ENCODE data around the gene SYT12. TPM values are rescaled to one million over a fixed set of nuclear protein-coding genes. Genes with fewer than 3 reads are reported as not detected.

Gene SYT12
- total RNA-seq, 1 donor from 2014 or later = 0.41 TPM

DNA sequence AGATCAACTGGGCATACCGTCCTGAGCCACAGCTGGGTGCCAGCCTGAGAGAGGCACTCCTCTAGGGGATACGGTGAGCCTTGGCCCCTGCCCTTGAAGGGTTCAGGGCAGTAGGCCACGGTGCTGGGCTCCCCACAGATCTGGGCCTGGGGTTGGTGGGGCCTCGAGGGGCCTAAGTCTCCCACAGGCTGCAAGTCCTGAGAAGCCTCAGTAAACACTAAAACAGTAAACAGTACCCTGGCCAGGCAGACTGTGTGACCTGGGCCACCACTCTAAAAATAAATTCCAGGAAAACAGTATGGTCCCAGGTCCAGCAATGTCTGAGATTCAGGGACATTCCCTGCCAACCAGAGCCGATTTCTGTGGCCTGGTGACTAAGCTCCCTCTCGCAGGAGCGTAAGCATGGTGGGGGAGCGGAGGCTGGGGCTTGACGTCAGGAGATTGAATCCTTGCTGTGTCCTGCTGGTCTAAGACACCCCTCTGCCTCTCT lies 31.5 kb downstream of the SYT12 start:
- DNase-seq (ENCODE audit: low spot score in 2 of 2) (no peak), FAIRE-seq (no peak)

DNA sequence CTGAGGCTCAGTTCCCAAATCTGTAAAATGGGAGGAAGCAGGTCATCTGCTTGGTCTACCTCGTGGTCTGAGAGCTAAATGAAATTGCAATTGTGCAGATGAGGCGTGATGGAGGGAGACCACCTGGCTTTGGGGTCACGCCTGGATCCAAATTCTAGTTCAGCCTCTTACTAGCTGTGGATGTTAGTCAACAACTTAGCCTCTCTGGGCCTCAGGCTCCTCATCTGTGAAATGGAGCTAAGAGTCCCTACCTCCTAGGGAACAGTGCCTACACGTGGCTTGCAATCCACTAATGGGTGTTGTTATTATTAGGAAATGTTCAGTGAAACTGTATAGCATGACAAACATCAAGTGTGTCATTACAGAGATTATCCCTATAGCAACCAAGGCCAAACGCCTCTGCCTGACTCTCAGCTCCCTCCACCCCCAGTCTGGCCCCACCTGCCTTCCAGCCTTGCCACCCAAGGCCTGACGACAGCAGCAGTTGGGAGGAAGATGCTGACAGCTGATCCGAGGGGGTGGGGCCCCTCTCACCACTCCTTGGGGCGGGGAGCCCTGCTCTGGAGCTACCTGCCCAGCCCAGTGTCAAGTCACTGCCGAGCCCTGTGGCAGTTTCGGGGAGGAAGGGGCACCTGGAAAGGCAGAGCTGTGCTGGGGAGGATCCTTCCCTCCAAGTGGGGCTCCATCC lies 32.0 kb downstream of the SYT12 start:
- FAIRE-seq (no peak), DNase-seq (ENCODE audit: low spot score in 2 of 2) (no peak)

DNA sequence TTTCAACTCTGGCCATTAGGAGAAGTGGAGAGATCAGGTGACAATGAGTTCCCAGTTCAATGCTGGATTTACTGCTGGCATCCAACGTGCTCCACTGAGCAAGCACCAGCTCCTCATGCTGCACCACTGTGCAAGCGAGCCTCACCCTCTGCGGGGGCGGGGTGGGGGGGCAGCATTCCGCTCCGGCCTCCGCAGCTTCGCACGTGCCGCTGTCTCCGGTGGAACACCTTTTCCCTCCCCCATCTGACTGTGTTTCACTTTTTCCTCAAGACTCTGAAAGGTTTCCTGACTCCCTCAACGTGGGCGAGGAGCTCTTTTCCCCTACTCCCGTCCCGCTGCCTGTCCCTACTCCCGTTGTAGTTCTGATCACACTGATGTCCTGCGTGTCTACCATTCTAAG lies 32.9 kb downstream of the SYT12 start:
- DNase-seq (ENCODE audit: low spot score in 2 of 2) = peak in 1 of 2 donors; percentile 73
- FAIRE-seq = no peak

DNA sequence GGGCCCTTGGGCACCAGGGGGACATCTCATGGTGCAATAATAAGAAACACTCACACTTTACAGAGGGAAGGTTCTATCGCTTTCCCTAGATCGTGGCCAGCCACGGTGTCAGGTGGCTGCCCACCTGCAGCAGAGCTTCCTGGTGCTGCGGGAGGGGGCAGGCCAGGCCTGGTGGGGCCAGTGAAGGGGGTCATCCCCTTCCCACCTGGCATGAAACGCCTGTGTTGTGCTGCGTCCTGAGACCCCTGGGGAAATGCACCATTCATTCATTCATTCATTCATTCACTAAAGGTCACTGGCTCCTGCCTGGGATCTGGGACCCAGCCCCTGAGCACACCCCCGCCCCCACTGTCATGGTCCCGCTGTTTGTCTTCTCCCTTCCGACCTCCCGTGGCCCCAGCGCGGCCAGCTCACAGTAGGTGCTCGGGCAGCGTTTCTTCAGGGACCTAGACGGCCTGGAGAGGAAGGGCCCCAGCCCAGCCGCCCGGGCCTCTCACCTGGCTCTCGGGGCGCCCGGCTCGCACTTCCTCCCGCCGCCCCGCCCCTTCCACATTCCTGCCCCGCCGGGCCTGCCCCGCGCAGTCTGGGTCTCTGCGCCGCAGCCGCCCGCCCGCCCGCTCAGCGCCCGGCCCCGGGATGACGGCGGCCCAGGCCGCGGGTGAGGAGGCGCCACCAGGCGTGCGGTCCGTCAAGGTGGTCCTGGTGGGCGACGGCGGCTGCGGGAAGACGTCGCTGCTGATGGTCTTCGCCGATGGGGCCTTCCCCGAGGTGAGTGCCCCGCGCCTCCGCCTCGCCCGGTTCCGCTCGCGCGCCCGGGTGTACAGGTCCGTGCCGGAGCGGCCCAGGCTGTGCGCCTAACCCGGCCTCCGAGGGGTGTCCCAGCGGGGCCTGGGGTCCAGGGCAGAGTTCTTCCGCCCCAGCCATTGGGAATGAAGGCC lies 33.6 kb downstream of the SYT12 start, which contains the start of gene RHOD:
TSS of gene RHOD (plus strand) at position 581 of the 938 bp plus-strand sequence. CDS start at position 637, 56 bp downstream.
- FAIRE-seq (no peak), DNase-seq (ENCODE audit: low spot score in 2 of 2) (no peak)

DNA sequence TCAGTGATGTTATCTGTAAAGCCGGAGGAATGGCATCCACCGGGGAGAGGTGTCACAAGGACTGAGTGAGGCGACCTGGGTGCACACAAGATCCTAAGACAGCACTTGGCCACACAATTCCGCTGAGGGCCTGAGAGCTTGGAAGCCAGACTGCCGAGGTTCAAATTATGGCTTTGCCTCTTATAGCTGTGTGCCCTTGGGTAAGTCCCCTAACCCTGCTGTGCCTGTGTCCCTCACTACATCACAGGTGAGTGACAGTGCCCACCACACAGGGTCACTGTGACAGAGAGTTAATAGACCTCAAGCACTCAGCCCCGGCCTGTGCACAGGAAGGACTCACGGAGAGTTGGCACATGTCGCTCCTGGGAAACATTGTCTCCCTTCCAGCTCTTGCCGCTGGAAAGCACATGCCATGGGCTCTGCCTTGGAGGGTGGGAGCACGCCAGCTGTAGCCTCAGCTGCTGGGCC lies 34.3 kb downstream of the SYT12 start:
- DNase-seq (ENCODE audit: low spot score in 2 of 2) (no peak), FAIRE-seq (no peak)

DNA sequence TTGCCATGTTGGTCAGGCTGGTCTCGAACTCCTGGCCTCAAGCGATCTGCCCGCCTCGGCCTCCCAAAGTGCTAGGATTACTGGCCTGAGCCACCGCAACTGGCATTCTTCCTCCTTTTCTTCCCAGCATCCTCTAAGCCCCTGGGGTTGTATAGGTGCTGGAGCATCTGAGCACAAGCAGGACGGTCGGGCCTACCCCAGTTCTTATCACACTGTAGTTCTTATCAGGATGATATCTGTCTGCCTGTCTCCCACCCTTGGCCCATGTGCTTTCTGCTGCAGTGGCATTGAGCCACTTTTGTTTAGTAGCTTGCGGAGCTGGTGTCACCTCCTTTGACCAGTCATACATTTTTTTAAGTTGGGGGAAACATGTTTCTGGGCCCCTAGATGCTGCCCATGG lies 35.6 kb downstream of the SYT12 start:
- DNase-seq (ENCODE audit: low spot score in 2 of 2) (no peak), FAIRE-seq (no peak)

DNA sequence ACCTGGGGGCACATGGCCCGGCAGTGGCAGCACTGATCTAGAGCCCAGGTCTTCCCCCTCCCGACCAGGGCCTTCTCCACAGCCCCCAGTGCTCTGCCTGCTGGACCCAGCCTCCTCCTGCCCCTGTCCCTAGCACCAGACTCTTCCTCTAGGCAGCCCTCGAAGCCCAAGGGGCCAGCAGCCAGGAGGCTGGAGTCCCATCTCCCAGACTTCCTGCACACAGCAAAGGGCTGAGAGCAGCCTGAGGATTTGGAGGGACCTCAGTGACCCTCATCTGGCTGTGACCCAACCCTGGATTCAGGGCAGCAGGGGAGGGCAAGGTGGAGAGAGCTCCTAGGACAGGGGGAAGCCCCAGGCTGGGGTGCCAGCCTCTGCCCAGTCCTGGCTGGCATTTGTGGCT lies 36.7 kb downstream of the SYT12 start:
- DNase-seq (ENCODE audit: low spot score in 2 of 2) = no peak
- FAIRE-seq = no peak

DNA sequence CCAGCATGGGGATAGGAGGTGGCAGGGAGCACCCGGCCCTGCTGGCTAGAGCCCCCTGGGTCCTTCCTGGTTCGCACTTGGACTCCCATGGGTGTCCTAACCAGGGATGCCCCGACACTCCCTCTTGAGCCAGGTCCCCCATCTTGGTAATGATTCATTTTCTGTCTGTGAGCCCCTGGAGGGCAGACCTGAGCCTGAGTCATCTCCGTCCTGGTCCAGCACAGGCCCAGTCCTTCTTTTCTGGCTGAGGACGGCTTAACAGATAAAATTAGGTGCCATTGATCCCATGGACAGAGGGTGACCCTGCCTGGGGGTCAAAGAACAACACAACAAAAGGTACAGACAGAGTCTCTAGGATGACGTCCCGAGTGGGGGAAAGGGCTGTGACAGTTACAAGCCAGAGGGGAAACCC lies 37.2 kb downstream of the SYT12 start:
- no peak for DNase-seq (ENCODE audit: low spot score in 2 of 2)
- no peak for FAIRE-seq

DNA sequence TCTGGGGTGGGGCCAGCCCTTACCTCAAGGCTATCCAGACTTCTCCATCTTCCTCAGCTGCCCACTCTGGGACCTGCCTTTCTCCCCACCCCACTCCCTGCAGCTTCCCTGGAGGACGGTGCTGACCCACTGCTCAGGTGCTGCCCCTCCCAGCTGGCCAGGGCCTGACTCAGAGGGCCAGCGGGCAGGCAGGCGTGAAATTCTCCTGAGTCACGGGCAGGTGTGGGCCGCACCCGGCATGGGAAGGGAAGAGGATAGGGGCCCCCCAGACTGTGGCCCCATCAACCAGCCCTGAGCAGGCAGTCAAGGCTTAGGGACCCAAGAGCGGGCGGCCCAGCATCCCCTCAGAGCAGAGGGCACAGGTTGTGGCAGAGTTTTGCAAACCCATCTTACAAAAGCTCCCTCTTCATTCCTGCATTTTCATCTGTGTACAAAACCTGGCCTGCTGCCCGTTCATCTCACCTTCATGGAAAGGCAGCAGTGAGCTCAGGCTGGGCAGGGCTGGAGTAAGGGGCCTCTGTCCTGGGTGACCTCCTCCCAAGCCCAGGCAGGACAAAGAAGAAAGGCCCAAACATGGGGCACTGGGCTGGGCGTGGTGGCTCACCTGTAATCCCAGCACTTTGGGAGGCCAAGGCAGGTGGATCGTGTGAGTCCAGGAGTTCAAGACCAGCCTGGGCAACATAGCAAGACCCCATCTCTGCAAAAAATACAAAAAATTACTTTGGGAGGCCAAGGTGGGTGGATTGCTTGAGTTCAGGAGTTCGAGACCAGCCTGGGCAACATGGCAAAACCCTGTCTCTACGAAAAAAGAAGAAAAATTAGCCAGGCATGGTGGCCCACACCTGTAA lies 39.8 kb downstream of the SYT12 start:
- DNase-seq (ENCODE audit: low spot score in 2 of 2) (no peak), FAIRE-seq (no peak)

DNA sequence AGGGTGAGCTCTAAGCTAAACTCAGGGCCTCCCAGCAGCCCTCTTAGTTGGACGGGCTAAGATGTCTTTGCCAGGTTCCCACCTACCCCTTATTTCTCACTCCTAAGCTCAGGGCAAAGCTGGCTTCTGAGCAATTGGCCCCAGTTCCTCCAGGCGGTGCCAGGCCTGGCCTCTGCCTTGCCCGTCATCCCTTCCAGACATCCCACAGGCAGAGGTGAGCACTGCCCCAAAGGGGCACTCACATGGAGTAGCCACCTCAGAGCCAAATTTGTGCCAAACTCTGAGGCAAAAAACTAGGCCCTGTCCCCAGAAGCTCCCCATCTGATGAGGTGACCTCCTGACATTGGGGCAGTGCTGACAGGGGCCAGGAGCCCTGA lies 43.4 kb downstream of the SYT12 start:
- FAIRE-seq (no peak), DNase-seq (ENCODE audit: low spot score in 2 of 2) (no peak)

DNA sequence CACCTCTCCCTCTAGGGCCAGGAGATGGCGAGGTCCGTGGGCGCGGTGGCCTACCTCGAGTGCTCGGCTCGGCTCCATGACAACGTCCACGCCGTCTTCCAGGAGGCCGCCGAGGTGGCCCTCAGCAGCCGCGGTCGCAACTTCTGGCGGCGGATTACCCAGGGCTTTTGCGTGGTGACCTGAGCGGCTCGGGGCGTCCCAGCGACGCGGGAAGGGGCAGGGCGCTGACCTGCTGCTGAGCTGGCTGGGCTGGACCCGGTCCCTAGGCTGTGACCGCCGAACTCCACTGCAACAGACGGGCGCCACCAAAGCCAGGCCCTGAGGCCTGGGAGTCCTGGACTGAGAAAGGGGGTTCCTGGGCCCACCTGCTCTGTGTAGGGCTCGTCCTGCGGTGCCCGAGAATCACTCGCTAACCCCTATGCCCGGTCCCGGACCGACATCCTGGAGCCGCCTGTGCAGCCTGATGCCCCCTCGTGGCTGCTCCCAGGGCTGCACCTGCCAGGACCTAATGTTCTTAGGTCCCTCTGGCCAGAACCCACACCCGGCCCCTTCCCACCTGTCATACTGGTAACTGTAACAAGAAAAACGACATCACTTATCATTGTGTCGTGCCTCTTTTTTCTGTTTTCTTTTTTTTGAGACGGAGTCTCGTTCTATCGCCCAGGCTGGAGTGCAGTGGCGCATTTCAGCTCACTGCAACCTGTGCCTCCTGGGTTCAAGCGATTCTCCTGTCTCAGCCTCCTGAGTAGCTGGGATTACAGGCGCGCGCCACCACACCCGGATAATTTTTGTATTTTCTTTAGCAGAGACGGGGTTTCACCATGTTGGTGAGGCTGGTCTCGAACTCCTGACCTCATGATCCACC lies 48.7 kb downstream of the SYT12 start:
- DNase-seq (ENCODE audit: low spot score in 2 of 2) (peak; percentile 76 to 89), FAIRE-seq (no peak)

DNA sequence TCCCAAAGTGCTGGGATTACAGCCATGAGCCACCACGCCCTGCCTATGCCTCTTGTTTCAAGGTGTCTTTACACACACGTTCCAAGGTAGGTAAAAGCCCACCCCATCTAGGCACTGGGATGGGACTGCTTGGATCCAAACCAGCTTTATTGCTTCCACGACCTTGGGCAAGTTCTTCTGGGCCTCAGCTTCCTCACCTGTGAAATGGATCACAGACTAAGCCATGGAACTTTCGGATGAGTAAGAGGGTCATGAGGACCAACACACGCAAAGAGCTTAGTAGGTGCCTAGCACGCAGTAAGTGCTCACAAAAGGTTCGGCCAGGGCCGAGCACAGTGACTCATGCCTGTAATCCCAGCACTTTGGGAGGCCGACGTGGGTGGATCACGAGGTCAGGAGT lies 49.4 kb downstream of the SYT12 start:
- no peak for FAIRE-seq

DNA sequence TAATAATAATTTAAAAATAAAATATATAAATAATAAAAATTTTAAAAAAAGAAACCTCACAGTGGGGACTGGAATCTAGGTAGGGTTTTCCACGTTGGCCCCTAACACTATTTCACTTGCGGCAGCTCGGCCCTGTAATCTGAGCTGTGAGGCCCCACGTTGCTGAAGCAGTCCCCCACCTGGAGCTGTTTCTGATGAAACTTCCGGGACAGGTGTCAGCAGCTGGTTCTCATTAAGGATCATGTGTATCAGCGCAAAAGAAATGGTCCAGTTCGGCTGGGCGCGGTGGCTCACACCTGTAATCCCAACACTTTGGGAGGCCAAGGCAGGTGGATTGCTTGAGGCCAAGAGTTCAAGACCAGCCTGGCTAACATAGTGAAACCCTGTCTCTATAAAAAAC lies 51.0 kb downstream of the SYT12 start:
- no peak for FAIRE-seq
- DNase-seq (ENCODE audit: low spot score in 2 of 2) = no peak

More for the DNA sequence above, 49.4 kb downstream of the SYT12 start:
- no peak for DNase-seq (ENCODE audit: low spot score in 2 of 2)

DNA sequence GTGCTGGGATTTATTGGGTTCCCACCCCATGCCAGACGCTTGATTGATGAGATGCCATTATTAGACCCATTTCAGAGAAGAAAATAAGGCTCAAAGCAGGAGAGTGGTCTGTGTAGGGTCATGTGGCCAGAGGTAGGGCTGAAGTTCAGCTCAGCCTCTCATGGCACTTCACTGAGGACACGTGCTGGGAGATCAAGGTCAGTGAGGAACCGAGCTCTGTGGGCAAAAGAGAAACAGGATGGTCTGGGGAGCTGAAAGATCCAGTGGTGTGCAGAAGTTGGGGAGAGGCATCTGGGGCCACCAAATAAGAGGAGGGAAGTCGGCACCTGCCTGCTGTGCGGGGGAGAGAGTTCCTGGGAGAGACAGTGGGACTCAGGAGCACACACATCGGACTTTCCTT lies 53.3 kb downstream of the SYT12 start:
- no peak for FAIRE-seq
- DNase-seq (ENCODE audit: low spot score in 2 of 2) = no peak

DNA sequence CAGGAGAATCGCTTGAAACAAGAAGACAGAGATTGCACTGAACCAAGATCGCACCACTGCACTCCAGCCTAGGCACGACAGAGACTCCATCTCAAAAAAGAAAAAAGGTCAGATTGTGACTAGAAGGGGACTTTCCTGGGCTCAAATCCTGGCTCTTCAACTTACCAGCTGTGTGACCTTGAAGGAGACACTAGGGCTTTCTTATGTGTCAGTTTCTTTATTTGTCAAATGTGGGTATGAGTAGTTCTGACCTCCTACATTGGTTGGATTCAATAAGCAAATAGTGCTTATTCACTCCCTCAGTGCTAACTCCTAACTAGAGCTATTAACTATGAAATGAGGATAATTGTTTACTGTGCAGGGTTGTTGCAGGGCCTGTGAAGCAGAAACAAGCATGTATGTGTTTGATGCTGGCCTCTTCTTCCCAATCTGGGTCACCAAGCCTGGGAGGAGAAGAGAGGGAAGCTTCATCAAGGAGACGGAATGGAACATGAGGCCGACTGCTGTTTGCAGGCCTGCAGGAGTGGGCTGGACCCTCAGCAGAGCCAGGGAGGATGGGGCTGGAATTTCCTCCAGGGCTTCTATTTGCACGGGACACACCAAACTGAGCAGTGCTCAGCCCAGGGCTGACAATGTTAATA lies 56.3 kb downstream of the SYT12 start:
- no peak for DNase-seq (ENCODE audit: low spot score in 2 of 2)
- no peak for FAIRE-seq

DNA sequence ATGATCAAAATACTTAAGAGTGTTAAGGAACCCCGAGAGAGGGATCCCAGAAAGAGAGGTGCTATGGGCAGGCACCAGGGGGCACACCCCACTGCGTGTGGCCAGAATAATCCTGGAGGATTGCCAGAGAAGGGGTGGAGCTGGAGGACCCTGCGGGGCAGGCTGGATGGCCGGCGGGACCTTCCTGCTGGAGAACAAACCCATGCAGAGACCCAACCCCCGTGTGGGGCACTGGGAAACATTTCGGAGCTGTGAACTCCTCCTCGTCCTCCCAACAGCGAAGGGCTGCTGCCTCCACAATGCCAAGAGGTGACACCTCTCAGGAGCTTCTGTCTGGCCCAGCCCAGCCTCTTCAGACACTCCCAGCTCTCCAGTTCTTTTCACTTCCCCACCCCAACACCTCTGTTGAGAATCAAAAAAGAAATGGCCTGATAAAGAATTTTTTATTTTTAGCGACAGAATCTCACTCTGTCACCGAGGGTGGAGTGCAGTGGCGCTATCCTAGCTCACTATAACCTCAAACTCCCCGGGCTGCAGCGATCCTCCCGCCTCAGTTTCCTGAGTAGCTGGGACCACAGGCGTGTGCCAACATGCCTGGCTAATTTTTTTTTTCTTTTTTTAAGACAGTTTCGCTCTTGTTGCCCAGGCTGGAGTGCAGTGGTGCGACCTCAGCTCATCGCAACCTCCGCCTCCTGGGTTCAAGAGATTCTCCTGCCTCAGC lies 59.3 kb downstream of the SYT12 start:
- FAIRE-seq = no peak
- DNase-seq (ENCODE audit: low spot score in 2 of 2) = no peak

DNA sequence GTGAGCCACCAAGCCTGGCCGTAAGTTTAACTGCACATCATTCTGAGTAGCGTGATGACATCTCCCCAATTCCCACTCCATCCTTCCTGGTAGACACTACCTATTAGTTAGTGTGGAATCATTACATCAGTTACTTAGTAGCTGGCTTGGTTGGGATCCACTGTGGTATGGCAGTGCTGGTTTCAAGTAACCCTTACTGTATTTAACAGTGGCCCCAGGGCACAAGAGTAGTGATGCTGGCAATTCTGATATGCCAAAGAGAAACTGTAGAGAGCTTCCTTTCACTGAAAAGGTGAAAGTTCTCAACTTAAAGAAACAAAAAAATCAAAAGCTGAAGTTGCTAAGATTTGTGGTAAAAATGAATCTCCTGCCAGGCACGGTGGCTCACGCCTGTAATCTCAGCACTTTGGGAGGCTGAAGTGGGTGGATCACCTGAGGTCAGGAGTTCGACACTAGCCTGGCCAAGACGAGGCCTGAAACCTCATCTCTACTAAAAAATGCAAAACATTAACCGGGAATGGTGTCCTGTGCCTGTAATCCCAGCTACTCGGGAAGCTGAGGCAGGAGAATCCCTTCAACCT lies 60.9 kb downstream of the SYT12 start:
- FAIRE-seq = no peak
- no peak for DNase-seq (ENCODE audit: low spot score in 2 of 2)

DNA sequence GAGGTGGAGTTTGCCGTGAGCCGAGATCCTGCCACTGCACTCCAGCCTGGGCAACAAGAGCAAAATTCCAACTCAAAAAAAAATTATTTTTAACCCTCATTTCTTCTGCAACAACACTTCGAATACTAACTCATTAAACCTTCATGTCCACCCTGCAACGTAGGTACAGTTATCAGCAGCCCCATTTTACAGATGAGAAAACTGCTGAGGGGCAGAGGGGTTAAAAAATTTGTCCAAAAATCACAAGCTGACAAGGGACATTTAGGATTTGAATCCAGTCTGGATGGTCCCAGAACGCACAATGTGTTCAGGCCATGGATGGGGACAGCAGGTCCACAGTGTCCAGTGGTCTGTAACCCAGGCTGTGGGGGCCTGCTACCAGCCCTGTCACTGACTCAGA lies 62.7 kb downstream of the SYT12 start:
- DNase-seq (ENCODE audit: low spot score in 2 of 2) = no peak
- no peak for FAIRE-seq

Data from frontal cortex (tissue), 4 donors.